GM12878 (cell line): ENCODE results near the gene SHISA7. TPM values are rescaled to one million over a fixed set of nuclear protein-coding genes. Genes with fewer than 3 reads are reported as not detected.

Experiments used
- ASH2L ChIP-seq: fragments of 300-600, 200-600 bp; sonication (generic); IDR thresholded peaks from 2 replicates; pipeline ENCODE4 v1.6.1; 2017; ENCODE audit warnings: low read depth, mild to moderate bottlenecking, borderline replicate concordance
- CBX3 ChIP-seq: fragments of 200-600 bp; sonication (generic); IDR thresholded peaks from 2 replicates; pipeline ENCODE4 v1.6.1; 2016; ENCODE audit warnings: low read depth, borderline replicate concordance
- CEBPB ChIP-seq, 2 experiments: fragments of 150-350 bp in 1 of 2; IDR thresholded peaks; 2 replicates each; pipeline ENCODE4 v1.6.1; 2012 to 2014; ENCODE audit warnings: low read depth in 2 of 2, low read length in 2 of 2, borderline replicate concordance in 1 of 2, inconsistent platforms in 1 of 2
- CREB1 ChIP-seq: IDR thresholded peaks from 2 replicates; pipeline ENCODE4 v1.6.1; 2012; ENCODE audit warnings: low read depth, mild to moderate bottlenecking, inconsistent platforms
- CUX1 ChIP-seq: IDR thresholded peaks from 2 replicates; pipeline ENCODE4 v1.6.1; 2012; ENCODE audit warnings: improper control_type of control experiment, low read depth, low read length; ENCODE audit not compliant: insufficient replicate concordance
- FOXK2 ChIP-seq: fragments of 450-650 bp; IDR thresholded peaks from 2 replicates; pipeline ENCODE4 v1.6.1; 2017; ENCODE audit warnings: mild to moderate bottlenecking, moderate library complexity
- HCFC1 ChIP-seq: fragments of 150-350 bp; IDR thresholded peaks from 2 replicates; pipeline ENCODE4 v1.6.1; 2014; ENCODE audit warnings: low read length
- IKZF2 ChIP-seq, 2 experiments: fragments of 450-650 bp; IDR thresholded peaks; 2 replicates each; pipeline ENCODE4 v1.6.1; 2017; ENCODE audit warnings: mild to moderate bottlenecking in 2 of 2, moderate library complexity in 2 of 2
- MLLT1 ChIP-seq: fragments of 450-650 bp; IDR thresholded peaks from 2 replicates; pipeline ENCODE4 v1.6.1; 2016; ENCODE audit warnings: mild to moderate bottlenecking
- NBN ChIP-seq: fragments of 450-650 bp; IDR thresholded peaks from 2 replicates; pipeline ENCODE4 v1.6.1; 2016
- NR2F1 ChIP-seq: fragments of 450-650 bp; conservative IDR thresholded peaks from 2 replicates; pipeline ENCODE4 v1.6.1; 2017; ENCODE audit warnings: mild to moderate bottlenecking
- POLR2AphosphoS2 ChIP-seq: IDR thresholded peaks from 2 replicates; pipeline ENCODE4 v1.6.1; 2011; ENCODE audit warnings: low read depth, mild to moderate bottlenecking, low read length, improper control_type of control experiment, moderate library complexity
- RAD21 ChIP-seq: IDR thresholded peaks from 2 replicates; pipeline ENCODE4 v1.6.1; 2011; ENCODE audit warnings: mild to moderate bottlenecking, low read depth, low read length, moderate library complexity; ENCODE audit not compliant: insufficient read depth
- RBBP5 ChIP-seq: fragments of 200-600 bp; sonication (generic); conservative IDR thresholded peaks from 2 replicates; pipeline ENCODE4 v1.6.1; 2016
- SP1 ChIP-seq: IDR thresholded peaks from one replicate; pipeline ENCODE4 v1.6.1; 2011; ENCODE audit warnings: low read depth, low read length
- SUZ12 ChIP-seq: fragments of 200-600 bp; sonication (generic); IDR thresholded peaks from one replicate; pipeline ENCODE4 v1.6.1; 2018; ENCODE audit warnings: antibody characterized with exemption, mild to moderate bottlenecking; ENCODE audit not compliant: unreplicated experiment
- USF2 ChIP-seq: IDR thresholded peaks from 2 replicates; pipeline ENCODE4 v1.6.1; 2011; ENCODE audit warnings: low read depth, low read length, improper control_type of control experiment, borderline replicate concordance
- YY1 ChIP-seq: IDR thresholded peaks from 2 replicates; pipeline ENCODE4 v1.6.1; 2011; ENCODE audit warnings: low read depth, mild to moderate bottlenecking, low read length
- ZBTB40 ChIP-seq: fragments of 450-650 bp; IDR thresholded peaks from 2 replicates; pipeline ENCODE4 v1.6.1; 2016; ENCODE audit warnings: mild to moderate bottlenecking, moderate library complexity, borderline replicate concordance
- polyA plus RNA-seq, 11 experiments: library from polyadenylated mRNA; depleted of rRNA in 4 of 11; unstranded in 6 of 11; stranded (reverse) in 5 of 11; fragments of >200 nt; fragmentation: Nextera tagmentation in 4 of 11; fragmentation: Illumina TruSeq in 1 of 11; extraction: Ambion mirVana in 4 of 11; extraction: Trizol in 1 of 11; gene quantifications; 1 replicate in 1 of 11; 2 replicates in 10 of 11; pipeline versions ENCODE4 v1.2.1 to v1.2.3, GENCODE V29; 2011 to 2016; ENCODE audit warnings: inconsistent platforms in 2 of 11, missing spikeins in 2 of 11, low read depth in 1 of 11
- total RNA-seq, 4 experiments: library from RNA; depleted of rRNA in 3 of 4; stranded (reverse); fragments of >200 nt in 3 of 4; fragmentation: Illumina TruSeq in 1 of 4; extraction: Trizol in 1 of 4; gene quantifications; 2 replicates each; pipeline versions ENCODE4 v1.2.1 to v1.2.3, GENCODE V29; 2013 to 2021

Gene SHISA7
- total and polyA plus RNA-seq, 10 of the 15 experiments (the other 5 are each of a cell fraction or from before 2014, with no cell fraction given), result 0.03 TPM; not detected in 9

GRCh38 chr19:55461259-55461973 is 18.3 kb upstream of the SHISA7 start, which contains the start of gene ISOC2 (continued):
- TF ChIP-seq CREB1 (peak; percentile 84), POLR2AphosphoS2 (no peak), IKZF2 (IDR thresholded peaks at IDR 0.05) (no peak), NBN (peak; percentile 57; the same call in 1 of the 2 replicates), RAD21 (no peak), RBBP5 (no peak), FOXK2 (no peak), ASH2L (no peak), ZBTB40 (peak; percentile 26; the same call in 1 of the 2 replicates), SUZ12 (no peak), CBX3 (no peak), HCFC1 (no peak; the same call in 1 of the 2 replicates), SP1 (peak; percentile 99), CEBPB (IDR thresholded peaks at IDR 0.05; ENCODE audit: borderline replicate concordance in 1 of 2, low read depth in 2 of 2, low read length in 2 of 2) (no peak), USF2 (peak; percentile 81), MLLT1 (peak; percentile 75), NR2F1 (peak; percentile 59), YY1 (peak; percentile 34; the same call in 1 of the 2 replicates), CUX1 (no peak)
